HG02798 (cell line): ENCODE data around the gene ZCCHC3.

Source experiments
- ATAC-seq: cut with Tn5 transposase; IDR thresholded peaks from one replicate; pipeline ENCODE4 v1.9.1; 2021; ENCODE audit warnings: mild to moderate bottlenecking; ENCODE audit not compliant: unreplicated experiment, poor library complexity

ZCCHC3 gene

DNA sequence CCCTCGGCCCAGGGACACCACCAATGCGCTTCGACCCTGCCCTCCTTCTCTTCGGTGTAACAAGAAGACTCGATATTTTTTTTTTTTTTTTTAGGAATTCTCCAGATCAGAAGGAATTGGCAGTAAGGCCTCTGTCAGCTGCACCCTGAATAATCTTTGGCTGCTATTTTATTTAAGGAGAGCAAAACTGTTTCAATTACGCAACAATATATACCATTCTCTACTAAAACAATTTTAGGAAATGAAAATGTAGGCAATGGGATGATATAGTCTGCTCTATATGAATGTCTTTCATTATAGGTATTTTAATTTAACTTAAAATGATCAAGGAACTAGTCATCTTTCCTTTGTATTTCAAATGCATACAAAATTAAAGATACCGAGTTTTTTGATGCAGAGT is 13.3 kb downstream of the ZCCHC3 start:
- no peak for ATAC-seq

DNA sequence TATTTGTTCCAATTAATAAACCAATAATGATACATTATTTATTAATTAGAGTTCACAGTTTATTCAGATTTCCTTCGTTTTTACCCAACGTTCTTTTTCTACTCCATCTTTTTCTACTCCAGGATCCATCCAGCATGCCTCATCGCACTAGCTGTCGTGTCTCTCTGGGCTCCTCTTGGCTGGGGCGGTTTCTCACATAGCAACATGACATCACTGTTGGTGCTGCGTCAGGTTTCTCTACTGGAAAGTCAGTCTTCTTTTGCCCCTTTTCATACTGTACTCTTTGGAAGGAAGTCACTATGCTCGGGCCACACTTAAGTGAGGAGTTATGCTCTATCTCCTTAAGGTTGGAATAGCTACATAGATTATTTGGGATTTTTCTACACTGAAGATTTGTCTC is 14.2 kb downstream of the ZCCHC3 start:
- ATAC-seq = no peak

DNA sequence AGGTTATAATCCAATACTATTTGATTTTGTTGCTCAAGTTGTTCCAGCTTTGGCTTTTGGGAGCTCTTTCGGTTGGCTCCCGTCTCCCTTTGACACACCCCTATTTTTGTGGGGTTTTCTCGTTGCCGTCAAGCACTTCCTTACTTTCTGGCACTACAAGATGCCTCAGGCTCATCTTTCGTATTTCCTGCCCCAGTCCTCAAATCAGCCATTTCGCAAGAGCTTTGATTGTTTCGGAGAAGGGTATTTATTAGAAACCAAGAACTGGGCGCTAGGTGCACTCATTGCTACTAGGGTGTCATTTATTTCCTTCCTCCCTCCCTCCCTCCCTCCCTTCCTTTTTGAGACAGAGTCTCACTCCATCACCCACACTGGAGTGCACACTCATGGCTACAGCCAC is 14.7 kb downstream of the ZCCHC3 start:
- no peak for ATAC-seq

DNA sequence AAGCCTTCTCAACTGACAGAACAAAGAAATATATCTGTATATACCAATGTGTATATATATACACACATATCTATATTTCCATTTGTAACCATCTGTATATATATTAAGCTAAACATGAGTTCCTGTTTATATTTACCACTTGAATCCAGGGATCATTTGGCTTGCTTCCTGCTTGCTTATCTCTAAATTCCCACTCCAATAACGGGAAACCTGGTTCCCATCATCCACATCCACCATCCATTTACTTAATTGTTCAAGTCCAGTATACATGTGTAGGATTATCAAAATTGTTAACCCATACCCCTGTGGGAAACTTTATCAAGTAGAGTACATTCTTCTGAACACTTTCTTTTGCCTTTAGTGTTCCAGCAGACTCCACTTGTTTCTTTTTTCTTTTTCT is 15.5 kb downstream of the ZCCHC3 start:
- ATAC-seq = no peak

DNA sequence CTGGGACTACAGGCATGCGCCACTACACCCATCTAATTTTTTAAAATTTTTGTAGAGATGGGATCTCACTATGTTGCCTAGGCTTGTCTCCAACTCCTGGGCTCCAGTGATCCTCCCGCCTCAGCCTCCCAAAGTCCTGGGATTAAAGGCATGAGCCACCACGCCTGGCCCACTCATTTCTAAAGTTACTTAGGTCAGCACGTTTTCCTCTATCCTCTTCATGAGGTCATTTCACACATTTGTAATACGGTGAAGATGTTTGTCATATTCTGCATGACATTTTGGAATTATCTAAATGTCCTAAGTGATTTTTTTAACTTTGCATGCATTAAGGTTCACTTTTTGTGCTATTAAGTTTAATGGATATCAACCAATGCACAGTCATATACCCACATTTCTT is 16.0 kb downstream of the ZCCHC3 start:
- no peak for ATAC-seq

DNA sequence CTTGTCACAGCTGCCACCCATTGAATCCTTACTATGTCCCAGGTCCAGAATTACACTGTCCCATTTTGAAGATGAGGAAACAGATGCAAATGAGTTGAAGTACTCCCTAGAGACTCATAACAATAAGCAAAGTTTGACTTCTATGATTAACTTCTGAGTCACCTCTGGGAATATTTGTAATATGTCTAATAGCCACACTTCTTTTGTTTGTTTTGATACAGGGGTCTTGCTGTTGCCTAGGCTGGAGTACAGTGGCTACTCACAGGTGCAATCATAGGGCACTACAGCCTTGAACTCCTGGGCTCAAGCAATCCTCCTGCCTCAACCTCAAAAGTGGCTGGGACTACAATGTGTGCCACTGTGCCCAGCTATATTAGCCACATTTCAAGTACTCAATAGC is 16.6 kb downstream of the ZCCHC3 start:
- ATAC-seq = no peak

DNA sequence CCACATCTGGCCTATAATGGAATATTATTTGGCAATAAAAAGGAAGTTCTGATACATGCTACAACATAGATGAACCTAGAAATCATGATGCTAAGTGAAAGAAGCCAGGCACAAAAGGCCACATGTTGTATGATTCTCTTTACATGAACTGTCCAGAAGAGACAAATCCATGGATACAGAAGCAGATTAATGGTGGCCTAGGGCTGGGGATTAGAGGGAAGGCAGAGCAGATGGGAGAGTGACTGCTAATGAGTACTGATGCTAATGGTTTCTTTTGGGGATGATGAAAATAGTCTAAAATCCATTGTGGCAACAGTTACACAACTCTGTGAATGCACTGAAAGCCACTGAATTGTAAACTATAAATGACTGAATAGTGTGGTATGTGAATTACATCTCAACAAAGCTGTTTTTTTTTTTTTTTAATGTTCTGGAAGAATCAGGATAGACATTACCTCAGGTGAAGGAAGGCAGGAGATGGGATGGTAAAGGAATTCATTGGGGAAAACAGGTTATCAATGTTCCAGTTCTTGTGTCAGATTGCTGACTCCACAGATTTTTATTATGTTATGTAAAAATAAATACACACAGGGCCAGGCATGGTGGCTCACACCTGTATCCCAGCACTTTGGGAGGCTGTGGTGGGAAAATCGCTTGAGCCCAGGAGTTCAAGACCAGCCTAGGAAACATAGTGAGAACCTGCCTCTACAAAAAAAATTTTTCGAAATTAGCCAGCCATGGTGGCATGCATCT is 19.1 kb downstream of the ZCCHC3 start:
- ATAC-seq = no peak

DNA sequence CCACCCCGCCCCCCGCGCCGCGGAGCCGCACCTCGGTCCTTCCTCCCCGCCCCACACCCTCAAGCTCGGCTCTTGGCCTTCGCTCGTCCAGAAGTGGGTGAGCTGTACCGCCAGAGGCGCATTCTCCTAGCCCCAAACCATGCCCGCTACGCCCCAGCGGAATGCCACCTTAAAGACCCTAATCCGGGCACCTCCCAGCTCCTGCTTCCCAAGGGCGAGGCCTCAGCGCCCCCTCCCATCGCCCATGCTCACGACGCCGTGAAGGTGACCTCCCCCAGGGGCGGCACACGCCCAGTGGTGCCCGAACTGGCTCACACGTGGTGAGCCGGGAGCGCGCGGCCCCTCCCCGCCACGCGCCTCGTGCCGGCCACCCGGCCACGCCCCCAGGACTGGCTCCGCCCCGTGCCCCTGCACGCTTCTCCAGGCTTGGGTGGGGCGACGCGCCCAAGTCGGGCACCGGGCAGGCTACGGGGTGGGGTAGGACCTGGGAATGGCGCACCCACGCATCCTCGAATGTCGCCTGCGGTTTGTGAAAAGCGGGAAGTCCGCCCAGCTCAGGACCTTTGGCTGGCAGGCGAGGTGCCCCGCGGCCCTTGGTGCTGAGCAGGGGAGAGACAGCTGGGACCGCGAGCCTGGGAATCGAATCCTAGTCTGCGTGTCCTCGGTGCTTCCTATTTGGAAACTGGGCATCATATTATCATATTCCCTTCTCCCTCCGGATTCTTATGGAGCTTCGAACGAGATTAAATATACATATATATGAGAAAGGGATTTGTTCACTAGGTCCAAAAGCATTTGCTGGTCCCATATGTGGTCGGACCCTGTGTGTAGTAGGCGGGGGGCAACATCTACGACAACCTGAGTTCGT is 27.0 kb downstream of the ZCCHC3 start:
- peak; percentile 66 for ATAC-seq

DNA sequence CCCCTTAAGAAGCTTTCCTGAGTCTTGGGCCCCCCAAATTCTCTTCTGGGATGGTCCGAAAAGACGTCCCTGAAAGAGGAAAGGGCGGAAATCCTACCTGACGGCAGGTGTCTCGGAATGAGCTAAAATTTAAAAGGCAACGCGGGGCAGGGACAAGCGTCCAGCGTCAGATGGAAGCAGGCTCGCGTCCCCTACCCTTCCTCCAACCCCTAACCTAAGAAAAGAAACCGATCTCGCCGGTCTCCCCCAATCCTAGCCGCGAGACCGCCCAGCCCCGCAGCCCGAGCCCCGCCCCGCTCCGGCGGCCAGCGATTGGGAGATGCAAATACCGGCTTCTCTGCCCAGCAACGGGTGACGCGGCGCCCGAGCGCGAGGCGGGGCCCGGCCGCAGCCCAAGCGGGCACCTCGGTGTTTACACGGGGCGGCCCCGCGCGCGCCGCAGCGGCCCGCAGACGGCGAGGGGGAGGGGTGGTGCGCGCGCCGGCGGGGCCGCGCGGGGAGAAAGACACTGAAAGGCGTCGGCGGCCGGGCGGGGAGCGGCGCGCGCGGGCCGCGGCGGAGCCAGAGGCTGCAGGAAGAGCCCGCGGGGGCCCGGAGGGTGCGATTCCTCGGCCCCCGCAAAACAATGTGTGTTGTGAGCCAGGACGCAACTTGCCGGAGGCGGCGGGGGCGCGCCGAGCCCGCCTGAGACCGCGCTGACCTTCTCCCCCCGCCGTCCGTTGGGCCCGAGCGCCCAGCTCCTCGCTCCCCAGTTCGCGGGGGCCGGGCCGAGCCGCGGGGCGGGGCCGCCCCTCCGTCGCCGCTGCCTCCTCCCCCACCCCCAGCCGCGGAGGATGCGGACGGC is 27.9 kb downstream of the ZCCHC3 start, which contains the start of gene SOX12:
SOX12 (plus strand) TSS at position 508 of the 844 bp plus-strand sequence. CDS start 373 bp downstream, outside the sequence.
- peak; percentile 80 for ATAC-seq

DNA sequence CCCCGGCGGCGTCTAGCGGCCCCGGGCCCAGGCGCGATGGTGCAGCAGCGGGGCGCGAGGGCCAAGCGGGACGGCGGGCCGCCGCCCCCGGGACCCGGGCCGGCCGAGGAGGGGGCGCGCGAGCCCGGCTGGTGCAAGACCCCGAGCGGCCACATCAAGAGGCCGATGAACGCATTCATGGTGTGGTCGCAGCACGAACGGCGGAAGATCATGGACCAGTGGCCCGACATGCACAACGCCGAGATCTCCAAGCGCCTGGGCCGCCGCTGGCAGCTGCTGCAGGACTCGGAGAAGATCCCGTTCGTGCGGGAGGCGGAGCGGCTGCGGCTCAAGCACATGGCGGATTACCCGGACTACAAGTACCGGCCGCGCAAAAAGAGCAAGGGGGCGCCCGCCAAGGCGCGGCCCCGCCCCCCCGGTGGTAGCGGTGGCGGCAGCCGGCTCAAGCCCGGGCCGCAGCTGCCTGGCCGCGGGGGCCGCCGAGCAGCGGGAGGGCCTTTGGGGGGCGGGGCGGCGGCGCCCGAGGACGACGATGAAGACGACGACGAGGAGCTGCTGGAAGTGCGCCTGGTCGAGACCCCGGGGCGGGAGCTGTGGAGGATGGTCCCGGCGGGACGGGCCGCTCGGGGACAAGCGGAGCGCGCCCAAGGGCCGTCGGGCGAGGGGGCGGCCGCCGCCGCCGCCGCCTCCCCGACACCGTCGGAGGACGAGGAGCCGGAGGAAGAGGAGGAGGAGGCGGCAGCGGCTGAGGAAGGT is 28.7 kb downstream of the ZCCHC3 start:
- peak; percentile 5 for ATAC-seq

DNA sequence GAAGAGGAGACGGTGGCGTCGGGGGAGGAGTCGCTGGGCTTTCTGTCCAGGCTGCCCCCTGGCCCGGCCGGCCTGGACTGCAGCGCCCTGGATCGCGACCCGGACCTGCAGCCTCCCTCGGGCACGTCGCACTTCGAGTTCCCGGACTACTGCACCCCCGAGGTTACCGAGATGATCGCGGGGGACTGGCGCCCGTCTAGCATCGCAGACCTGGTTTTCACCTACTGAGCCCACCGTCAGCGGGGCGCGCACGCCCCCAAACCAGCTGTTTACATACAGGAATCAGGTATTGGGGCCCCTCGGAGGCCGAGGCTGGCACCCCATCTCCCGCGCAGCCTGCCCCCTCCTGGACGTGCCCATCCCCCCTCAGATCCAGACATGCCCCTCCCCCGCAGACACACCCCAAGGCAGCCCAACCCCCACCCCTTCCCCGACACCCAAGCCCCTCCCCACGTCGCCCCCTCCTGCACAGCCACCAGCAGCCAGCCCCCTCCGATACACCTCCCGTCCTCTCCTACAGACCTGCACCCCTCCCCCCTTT is 29.3 kb downstream of the ZCCHC3 start:
- no peak for ATAC-seq

DNA sequence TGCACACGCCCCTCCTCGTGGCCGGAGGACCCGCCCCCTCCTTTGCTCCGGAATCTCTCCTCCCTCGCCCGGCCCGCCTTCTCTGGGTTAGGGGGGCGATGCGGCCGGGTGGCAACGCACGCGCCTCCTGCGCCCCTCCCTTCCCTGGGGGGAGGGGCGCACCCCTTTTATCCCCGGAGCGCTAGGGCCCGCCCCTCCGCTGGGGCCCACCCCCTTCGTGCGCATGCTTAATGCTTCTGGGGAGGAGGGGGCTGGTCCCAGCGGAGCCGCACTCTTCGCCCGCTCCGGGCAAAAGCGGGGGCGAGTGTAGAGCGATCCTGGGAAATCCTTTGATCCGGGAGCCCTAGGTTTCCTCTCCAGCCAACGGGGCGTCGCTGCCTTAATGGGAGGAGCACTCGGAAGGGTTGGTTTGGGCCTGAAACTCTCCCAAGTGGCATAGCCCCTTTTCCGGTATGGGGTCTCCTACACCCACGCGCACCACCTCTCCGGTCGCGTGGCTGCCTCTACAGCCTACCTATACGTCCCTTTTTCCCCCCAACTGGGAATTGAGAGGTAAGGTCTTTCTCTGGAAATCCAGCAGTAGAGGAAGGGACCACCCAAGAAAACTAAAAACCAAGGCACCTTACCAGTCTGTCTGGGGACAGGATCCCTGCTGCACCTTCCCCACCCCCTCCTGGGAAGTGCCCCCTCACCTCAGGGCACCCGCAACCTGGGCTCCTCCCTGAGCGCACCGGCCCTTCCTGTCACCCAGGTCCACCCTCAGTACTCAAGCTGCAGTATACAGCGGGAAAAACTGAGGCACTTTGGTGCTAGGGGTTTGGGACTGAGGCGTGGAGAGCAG is 30.0 kb downstream of the ZCCHC3 start:
- ATAC-seq = peak; percentile 22

DNA sequence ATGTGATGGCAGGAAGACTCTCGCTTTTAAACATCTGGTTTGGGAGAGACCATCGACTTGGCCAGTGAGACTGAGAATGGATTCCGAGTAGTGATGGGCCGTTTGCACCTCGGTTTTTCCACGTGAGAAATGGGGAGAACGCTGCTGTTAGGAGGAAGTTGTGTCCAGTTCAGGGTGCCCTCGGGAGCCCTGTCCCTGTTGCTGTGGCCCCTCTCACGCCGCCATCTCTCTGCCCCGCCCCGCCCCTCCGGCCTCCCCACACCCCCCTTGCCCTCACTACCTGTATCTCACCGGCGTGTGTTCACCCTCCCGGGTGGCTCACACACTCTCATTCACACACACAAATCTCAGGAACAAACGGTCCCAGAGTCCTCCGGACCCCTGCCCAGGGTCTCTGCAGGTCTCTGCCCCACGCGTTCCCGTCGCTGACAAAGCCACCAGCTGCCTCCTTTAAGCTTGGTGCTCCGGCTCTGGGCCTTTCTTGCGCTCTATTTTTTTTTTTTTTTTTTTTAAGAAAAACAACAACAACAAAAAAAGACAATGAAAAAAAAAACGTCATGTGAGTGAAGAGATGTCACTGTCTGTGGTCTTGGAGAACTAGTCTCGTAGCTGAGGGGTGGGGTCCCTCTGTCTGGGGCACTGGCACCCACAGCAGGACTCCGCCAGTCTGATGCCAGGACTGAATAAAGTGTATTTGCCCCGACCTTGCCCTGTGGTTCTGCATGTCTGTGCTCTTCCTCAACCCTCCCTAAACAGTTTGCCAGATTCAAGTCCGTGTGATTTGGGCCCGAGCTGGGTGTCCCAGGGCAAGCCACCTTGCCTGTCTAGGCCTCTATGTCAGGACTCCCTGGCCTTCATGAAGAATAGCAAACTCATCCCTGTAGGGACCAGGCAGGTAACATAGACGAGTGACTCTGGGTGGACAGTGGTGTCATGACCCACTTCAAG is 30.9 kb downstream of the ZCCHC3 start:
- ATAC-seq = no peak

DNA sequence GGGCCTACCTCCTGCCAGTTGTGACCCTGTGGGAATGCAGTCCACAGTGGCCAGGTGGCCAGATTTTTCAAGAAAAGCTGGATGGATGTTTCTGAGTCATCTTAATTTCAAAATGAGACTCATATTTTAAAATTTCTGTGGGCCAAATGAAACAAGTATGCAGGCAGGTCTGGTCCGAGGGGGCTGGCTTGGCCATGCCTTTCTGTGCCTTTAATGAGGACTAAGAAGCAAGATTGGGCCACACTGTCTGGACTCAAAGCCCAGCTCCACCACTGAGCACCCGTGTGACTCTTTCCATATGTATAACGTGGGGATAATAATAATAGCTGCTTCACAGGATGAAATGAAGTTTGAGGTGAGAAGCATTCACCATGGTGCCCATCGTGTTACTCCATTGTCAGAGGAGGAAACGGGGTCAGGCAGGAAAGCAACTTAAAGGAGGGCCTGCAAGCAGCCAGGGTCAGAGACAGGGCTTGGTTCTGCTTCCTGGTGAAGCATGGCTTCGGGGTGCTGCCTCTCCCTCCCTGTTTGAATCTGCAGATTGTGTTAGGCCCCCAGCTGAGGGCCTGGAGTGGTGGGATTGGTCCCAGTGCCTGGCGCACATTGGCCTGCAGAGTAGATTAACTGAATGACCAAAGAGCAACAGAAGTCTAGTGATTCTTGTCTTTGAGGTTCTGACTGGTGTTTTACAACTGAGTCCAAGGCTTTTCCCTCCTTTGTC is 31.8 kb downstream of the ZCCHC3 start:
- no peak for ATAC-seq

DNA sequence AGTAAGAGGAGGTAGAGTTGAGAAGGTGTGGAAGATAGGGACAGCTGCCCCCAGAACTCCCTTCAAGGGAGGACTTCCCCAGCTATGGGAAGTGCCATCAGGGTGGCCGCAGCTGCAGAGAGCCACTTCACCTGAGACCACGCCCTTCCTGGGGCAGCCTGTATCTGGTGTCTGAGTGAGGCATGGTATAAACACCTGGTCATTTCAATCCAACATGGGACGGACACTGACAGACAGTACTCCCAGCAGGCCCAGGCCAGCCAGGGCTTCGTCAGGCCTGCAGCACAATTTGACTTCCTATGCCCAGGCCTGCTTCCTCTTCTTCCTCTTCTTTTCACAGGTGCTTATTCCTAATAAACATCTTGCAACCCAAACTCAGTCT is 32.5 kb downstream of the ZCCHC3 start:
- ATAC-seq = no peak

DNA sequence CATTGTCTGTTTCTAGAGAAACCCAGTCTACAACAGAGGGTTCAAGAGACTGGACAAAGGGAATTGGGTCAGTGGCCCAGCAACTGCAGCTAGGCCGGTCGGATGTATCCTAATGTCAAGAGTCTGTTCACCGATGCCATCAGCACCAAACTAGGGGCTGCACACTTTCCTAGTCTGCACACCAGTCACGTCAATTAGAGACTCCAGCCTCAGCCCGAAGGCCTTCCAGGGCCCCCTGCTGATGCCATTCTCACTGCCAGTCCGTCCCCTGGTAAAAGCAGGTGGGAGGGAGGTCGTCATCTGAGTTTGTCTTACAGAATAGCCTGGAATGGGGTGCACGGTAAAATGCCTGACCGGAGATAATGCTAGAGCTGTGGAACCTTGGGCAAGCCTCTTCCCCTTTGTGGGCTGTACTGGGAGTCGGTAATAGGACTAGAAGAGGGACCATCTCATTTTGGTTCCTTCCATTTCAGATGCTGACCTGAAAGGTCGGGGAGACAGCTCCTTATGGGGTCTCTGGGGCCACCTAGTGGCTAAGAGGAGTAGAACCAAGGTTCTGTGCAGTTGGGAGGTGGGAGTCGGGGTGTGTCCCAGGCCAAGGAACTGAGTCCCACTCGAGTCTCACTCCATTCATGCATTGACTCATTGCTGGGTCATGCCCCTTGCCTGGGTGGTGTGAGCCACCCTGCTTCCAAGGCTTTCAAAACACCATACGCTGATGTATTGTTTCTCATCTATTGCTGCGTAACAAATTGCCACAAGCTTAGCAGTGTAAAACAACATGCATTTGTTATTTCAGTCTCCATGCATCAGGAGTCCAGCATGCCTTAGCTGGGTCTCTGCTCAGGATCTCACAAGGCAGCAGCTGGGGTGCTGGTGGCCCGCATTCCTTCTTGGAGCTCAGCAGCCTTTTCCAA is 33.1 kb downstream of the ZCCHC3 start:
- ATAC-seq = no peak
